ENCODE measurements around the gene FAM32A. TPM values are rescaled to one million over a fixed set of nuclear protein-coding genes. Genes with fewer than 3 reads are reported as not detected.

Gene FAM32A
- total RNA-seq, 2 donors from 2014 or later = 71.8 to 80.1 TPM

DNA sequence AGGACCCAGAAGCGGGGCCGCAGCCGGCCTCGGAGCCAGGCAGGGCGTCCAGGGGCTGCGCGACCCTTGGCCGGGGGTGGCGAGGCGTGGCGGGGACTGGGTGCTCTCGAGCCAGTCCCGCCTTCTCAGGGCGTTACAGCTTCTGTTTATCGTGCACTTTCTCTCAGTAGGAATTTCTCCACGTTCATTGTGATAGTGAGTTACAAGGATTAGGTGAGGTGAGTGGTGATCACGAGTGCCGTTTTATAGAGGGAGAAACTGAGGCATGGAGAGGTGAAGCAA lies 13.1 kb downstream of the FAM32A start:
- Histone ChIP-seq H3K4me1 (ENCODE audit: control insufficient read depth, insufficient read depth, low read length) (peaks cover 6% of the 10 kb centered on the region), H3K36me3 (ENCODE audit: control insufficient read depth, insufficient read depth, low read length) (peaks cover 18% of the 10 kb centered on the region), H3K4me3 (ENCODE audit: low read length) (peak overlapping the region; percentile 95), H3K9ac (ENCODE audit: extremely low read depth, low read length, poor library complexity, severe bottlenecking) (peak overlapping the region; percentile 74), H3K27me3 (ENCODE audit: control insufficient read depth, insufficient read depth, low read length, poor library complexity, severe bottlenecking) (no peaks in the 10 kb centered on the region), H3K27ac (ENCODE audit: low read depth, low read length) (no peak overlapping the region), H3K9me3 (ENCODE audit: control insufficient read depth, low read length) (no peaks in the 10 kb centered on the region)
- no peaks in the 10 kb centered on the region for H3K9me3 Mint-ChIP-seq
- H3K4me1 Mint-ChIP-seq = peaks cover 20% of the 10 kb centered on the region
- H3K36me3 Mint-ChIP-seq (ENCODE audit: low read depth) = peaks cover 16% of the 10 kb centered on the region
- TF ChIP-seq, protein P1, sequence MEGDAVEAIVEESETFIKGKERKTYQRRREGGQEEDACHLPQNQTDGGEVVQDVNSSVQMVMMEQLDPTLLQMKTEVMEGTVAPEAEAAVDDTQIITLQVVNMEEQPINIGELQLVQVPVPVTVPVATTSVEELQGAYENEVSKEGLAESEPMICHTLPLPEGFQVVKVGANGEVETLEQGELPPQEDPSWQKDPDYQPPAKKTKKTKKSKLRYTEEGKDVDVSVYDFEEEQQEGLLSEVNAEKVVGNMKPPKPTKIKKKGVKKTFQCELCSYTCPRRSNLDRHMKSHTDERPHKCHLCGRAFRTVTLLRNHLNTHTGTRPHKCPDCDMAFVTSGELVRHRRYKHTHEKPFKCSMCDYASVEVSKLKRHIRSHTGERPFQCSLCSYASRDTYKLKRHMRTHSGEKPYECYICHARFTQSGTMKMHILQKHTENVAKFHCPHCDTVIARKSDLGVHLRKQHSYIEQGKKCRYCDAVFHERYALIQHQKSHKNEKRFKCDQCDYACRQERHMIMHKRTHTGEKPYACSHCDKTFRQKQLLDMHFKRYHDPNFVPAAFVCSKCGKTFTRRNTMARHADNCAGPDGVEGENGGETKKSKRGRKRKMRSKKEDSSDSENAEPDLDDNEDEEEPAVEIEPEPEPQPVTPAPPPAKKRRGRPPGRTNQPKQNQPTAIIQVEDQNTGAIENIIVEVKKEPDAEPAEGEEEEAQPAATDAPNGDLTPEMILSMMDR (conservative IDR thresholded peaks at IDR 0.05) = no peak
- H3K27ac Mint-ChIP-seq = peak overlapping the region; percentile 49
- H3K4me3 Mint-ChIP-seq = peak overlapping the region; percentile 63
- no peak for DNase-seq
- WGBS, 2 experiments (ENCODE audit: insufficient coverage in 1 of 2, insufficient read length in 1 of 2) = 5 to 18% methylated on average over 4 to 18 of the region's 18 CpGs
- no peaks in the 10 kb centered on the region for H3K27me3 Mint-ChIP-seq (ENCODE audit: insufficient read depth)

DNA sequence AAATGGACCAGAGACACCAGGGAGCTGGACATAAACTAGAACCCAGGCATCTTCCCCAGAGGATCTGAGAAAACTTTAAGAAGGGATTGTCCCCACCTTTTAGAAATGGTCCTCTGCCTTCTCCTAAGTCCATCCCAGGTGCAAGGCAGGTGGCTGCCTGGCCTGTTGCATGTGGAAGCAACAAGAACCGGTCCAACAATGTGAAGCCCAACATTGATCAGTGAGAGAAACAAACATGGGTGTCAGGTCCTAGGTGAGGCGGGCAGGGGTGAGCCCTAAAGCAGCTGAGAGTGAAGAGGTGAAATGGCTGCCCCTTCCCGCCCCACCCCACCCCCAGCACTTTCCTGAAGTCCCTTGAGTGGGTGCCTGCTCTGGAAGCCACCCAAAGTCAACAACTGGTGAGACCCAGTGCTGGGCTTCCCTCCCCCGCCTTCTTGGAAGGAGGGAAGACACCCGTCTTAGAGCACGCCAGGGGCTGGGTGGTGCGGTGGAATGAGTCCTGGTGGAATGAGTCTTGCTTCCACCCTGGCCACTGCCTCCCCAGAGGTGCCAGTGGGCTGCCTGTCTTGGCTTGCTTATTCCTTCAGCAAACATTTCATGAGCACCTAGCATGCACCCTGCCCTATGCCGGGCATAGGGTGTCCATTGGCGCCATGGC lies 14.2 kb downstream of the FAM32A start:
- H3K4me1 Mint-ChIP-seq = peaks cover 20% of the 10 kb centered on the region
- peaks cover 6% of the 10 kb centered on the region for H3K4me1 ChIP-seq (ENCODE audit: control insufficient read depth, insufficient read depth, low read length)
- no peak overlapping the region for H3K27ac ChIP-seq (ENCODE audit: low read depth, low read length)
- TF ChIP-seq, protein P1 (conservative IDR thresholded peaks at IDR 0.05) = no peak
- H3K27me3 ChIP-seq (ENCODE audit: control insufficient read depth, insufficient read depth, low read length, poor library complexity, severe bottlenecking) = no peaks in the 10 kb centered on the region
- no peak overlapping the region for H3K27ac Mint-ChIP-seq
- H3K27me3 Mint-ChIP-seq (ENCODE audit: insufficient read depth) = no peaks in the 10 kb centered on the region
- peaks cover 17% of the 10 kb centered on the region for H3K36me3 Mint-ChIP-seq (ENCODE audit: low read depth)
- no peaks in the 10 kb centered on the region for H3K9me3 ChIP-seq (ENCODE audit: control insufficient read depth, low read length)
- H3K4me3 Mint-ChIP-seq = peak overlapping the region; percentile 63
- DNase-seq = no peak
- H3K9ac ChIP-seq (ENCODE audit: extremely low read depth, low read length, poor library complexity, severe bottlenecking) = no peak overlapping the region
- 96% methylated on average over 9 of the region's 9 CpGs for WGBS, 2 experiments (ENCODE audit: insufficient coverage in 1 of 2, insufficient read length in 1 of 2)
- H3K36me3 ChIP-seq (ENCODE audit: control insufficient read depth, insufficient read depth, low read length) = peaks cover 23% of the 10 kb centered on the region
- no peak overlapping the region for H3K4me3 ChIP-seq (ENCODE audit: low read length)
- no peaks in the 10 kb centered on the region for H3K9me3 Mint-ChIP-seq

DNA sequence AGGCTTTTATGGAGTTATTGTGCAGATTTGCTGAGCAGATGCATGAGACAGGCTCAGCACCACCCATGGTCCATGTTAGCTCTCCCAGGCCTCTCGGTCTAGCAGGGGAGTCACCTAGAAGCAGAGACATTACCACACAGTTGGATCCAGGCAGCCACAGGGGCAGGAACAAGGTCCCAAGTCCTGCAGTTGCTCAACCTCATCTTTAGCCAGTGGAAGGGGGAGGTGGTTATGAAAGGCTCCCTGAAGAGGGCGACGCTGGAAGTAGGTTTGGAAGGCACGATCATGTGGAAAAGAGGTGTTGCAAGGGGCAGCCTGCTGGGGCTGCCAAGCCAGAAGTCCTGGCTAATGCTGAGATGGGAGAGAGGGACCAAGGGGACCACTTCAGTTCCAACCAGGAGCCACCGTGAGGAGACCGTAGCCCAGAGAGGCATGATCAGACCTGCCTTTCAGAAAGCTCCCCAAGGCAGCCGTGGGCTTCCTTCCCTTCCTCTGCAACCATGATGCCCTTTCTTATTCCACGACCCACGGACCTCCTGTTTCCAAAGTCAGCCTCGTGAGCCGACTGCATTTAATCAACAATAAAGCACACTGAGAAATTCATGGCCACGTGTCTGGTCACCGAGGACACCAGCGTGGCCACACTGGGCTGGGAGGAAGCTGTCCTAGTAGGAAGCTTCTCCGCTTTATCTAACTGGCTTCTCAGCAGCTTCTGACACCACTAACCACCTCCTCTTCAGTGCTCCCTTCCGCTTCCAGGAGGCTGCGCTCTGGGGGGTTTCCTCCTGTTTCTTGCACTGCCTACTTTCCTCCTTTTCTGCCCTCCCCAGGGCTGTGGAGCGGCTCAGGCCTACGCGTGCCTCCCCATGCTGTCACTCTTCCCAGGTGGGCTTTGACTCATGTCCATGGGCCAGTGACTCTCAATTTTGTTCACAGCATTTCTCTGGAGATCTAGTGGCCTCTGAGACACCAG lies 15.1 kb downstream of the FAM32A start:
- H3K4me1 Mint-ChIP-seq = peaks cover 20% of the 10 kb centered on the region
- Histone ChIP-seq H3K9me3 (ENCODE audit: control insufficient read depth, low read length) (no peaks in the 10 kb centered on the region), H3K4me3 (ENCODE audit: low read length) (no peak overlapping the region), H3K27me3 (ENCODE audit: control insufficient read depth, insufficient read depth, low read length, poor library complexity, severe bottlenecking) (no peaks in the 10 kb centered on the region), H3K27ac (ENCODE audit: low read depth, low read length) (no peak overlapping the region), H3K36me3 (ENCODE audit: control insufficient read depth, insufficient read depth, low read length) (peaks cover 23% of the 10 kb centered on the region), H3K4me1 (ENCODE audit: control insufficient read depth, insufficient read depth, low read length) (peaks cover 6% of the 10 kb centered on the region), H3K9ac (ENCODE audit: extremely low read depth, low read length, poor library complexity, severe bottlenecking) (no peak overlapping the region)
- no peak overlapping the region for H3K4me3 Mint-ChIP-seq
- H3K27ac Mint-ChIP-seq = no peak overlapping the region
- H3K9me3 Mint-ChIP-seq = no peaks in the 10 kb centered on the region
- H3K36me3 Mint-ChIP-seq (ENCODE audit: low read depth) = peaks cover 17% of the 10 kb centered on the region
- 91 to 98% methylated on average over 12 to 20 of the region's 20 CpGs for WGBS, 2 experiments (ENCODE audit: insufficient coverage in 1 of 2, insufficient read length in 1 of 2)
- TF ChIP-seq, protein P1 (conservative IDR thresholded peaks at IDR 0.05) = no peak
- no peak for DNase-seq
- no peaks in the 10 kb centered on the region for H3K27me3 Mint-ChIP-seq (ENCODE audit: insufficient read depth)
